GM19395 (cell line): ENCODE data around the gene PACS1.
A peak's percentile ranks its signal among the peaks of the same experiment; 100 is the strongest.
"Not testable (repeated sequence)": the region's sequence is repeated elsewhere in the genome, so short reads cannot be mapped to it uniquely, and the experiment has no call there.

ENCODE experiments used
- ATAC-seq: cut with Tn5 transposase; IDR thresholded peaks from one replicate; pipeline ENCODE4 v1.9.1; 2021; ENCODE audit warnings: mild to moderate bottlenecking, moderate library complexity; ENCODE audit not compliant: unreplicated experiment

PACS1 gene

GRCh38 chr11:66069715-66070603 is at the start of gene PACS1:
PACS1 (plus strand) TSS chr11:66070272; CDS start chr11:66070487, 215 bp downstream.
- ATAC-seq: no peak

GRCh38 chr11:66020618-66021357 is 49.3 kb upstream of the PACS1 start:
- ATAC-seq: no peak

GRCh38 chr11:66022401-66023185 is 47.5 kb upstream of the PACS1 start:
- ATAC-seq: no peak

GRCh38 chr11:66023186-66023440 is 47.0 kb upstream of the PACS1 start:
- not testable (repeated sequence) for ATAC-seq

- no peak for ATAC-seq
Observed at GRCh38 chr11:66026017-66026529, 44.0 kb upstream of the PACS1 start, which contains the start of gene CATSPER1. CATSPER1 (minus strand) TSS chr11:66026479; CDS start chr11:66026379, 100 bp downstream.

GRCh38 chr11:66032957-66033735 is 36.9 kb upstream of the PACS1 start:
- ATAC-seq: no peak

GRCh38 chr11:66035653-66036333 is 34.3 kb upstream of the PACS1 start:
- ATAC-seq: no peak

GRCh38 chr11:66036334-66036710 is 33.8 kb upstream of the PACS1 start:
- ATAC-seq: no peak

GRCh38 chr11:66037327-66037726 is 32.7 kb upstream of the PACS1 start:
- ATAC-seq: no peak

- no peak for ATAC-seq
Observed at GRCh38 chr11:66039765-66040164, 30.3 kb upstream of the PACS1 start.

- ATAC-seq: no peak
Observed at GRCh38 chr11:66042227-66042995, 27.7 kb upstream of the PACS1 start.

GRCh38 chr11:66042996-66043906 is 26.8 kb upstream of the PACS1 start:
- no peak for ATAC-seq

- ATAC-seq: no peak
Observed at GRCh38 chr11:66044757-66045156, 25.3 kb upstream of the PACS1 start.

- peak; percentile 69 for ATAC-seq
Observed at GRCh38 chr11:66045177-66045639, 24.9 kb upstream of the PACS1 start.

GRCh38 chr11:66046901-66047300 is 23.2 kb upstream of the PACS1 start:
- no peak for ATAC-seq

GRCh38 chr11:66047541-66048365 is 22.3 kb upstream of the PACS1 start:
- no peak for ATAC-seq
